Measurements from ENCODE around the gene GRN. TPM values are rescaled to one million over a fixed set of nuclear protein-coding genes. Genes with fewer than 3 reads are reported as not detected.
A peak's percentile ranks its signal among the peaks of the same experiment; 100 is the strongest.
"Not testable (repeated sequence)": the region's sequence is repeated elsewhere in the genome, so short reads cannot be mapped to it uniquely, and the experiment has no call there.

Gene GRN
- total RNA-seq, 1 donor from 2014 or later = 270 TPM

- no peaks in the 10 kb centered on the region for H3K9me3 ChIP-seq (ENCODE audit: control insufficient read depth in 3 of 3, low read length in 3 of 3)
- H3K9ac ChIP-seq (ENCODE audit: low read depth in 1 of 3, low read length in 3 of 3) = no peak overlapping the region
- H3K27me3 ChIP-seq (ENCODE audit: control insufficient read depth in 3 of 3, insufficient read depth in 3 of 3, low read length in 3 of 3) = peaks cover 0 to under 1% (median 0%) of the 10 kb centered on the region in 3 donors
- peaks cover 15 to 30% (median 17%) of the 10 kb centered on the region in 3 donors for H3K4me1 ChIP-seq (ENCODE audit: control insufficient read depth in 3 of 3, insufficient read depth in 3 of 3, low read length in 3 of 3)
- H3K27ac ChIP-seq (ENCODE audit: low read depth, low read length) = no peak overlapping the region
- no peaks in the 10 kb centered on the region for H3K36me3 ChIP-seq (ENCODE audit: control insufficient read depth in 3 of 3, insufficient read depth in 3 of 3, low read length in 3 of 3)
- H3K4me3 ChIP-seq (ENCODE audit: low read length in 3 of 3) = no peak overlapping the region
These were observed 1.4 kb upstream of the GRN start for GRCh38 chr17:44343510-44344209.

GRCh38 chr17:44345454-44346026 is 438 bp downstream of the GRN start:
- peaks cover 16 to 32% (median 17%) of the 10 kb centered on the region in 3 donors for H3K4me1 ChIP-seq (ENCODE audit: control insufficient read depth in 3 of 3, insufficient read depth in 3 of 3, low read length in 3 of 3)
- no peaks in the 10 kb centered on the region for H3K9me3 ChIP-seq (ENCODE audit: control insufficient read depth in 3 of 3, low read length in 3 of 3)
- peak overlapping the region; percentile 95 to 99 (median 96) for H3K4me3 ChIP-seq (ENCODE audit: low read length in 3 of 3)
- peak overlapping the region; percentile 81 for H3K27ac ChIP-seq (ENCODE audit: low read depth, low read length)
- H3K27me3 ChIP-seq (ENCODE audit: control insufficient read depth in 3 of 3, insufficient read depth in 3 of 3, low read length in 3 of 3) = no peaks in the 10 kb centered on the region
- peak overlapping the region; percentile 91 to 94 (median 94) for H3K9ac ChIP-seq (ENCODE audit: low read depth in 1 of 3, low read length in 3 of 3)
- H3K36me3 ChIP-seq (ENCODE audit: control insufficient read depth in 3 of 3, insufficient read depth in 3 of 3, low read length in 3 of 3) = peaks cover 6 to 14% (median 10%) of the 10 kb centered on the region in 3 donors

DNA sequence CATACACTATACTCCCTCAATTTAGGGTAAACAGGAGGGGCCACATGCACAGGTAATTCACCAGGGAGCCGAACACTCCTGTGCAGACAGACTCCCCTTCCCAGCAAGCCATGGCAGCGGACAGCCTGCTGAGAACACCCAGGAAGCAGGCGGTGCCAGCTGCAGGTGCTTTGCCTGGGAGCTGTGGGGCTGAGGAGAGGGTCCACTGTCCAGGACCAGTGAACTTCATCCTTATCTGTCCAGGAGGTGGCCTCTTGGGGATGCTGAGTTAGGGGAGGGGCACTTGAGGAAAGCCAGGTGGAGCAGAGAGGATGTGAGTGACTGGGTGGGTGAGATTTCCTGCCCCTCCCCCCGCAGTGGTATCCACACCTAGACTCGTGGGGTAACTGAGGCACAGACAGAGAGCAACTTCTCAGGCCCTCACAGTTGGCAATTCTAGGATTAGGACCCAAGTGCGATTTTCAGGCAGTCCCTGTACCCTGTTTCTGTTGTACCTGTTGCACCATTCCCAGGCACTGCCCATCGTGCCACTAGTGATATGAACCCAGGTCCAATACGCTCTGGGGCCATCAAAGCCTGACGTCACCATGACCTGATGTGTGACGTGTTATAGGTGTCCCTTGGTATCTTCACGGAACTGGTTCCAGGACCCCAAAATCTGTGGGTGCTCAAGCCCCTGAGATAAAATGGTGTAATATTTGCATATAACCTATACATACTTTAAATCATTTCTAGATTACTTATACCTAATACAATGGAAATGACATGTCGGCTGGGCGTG is 1.2 kb downstream of the GRN start:
- Histone ChIP-seq H3K9ac (ENCODE audit: low read depth in 1 of 3, low read length in 3 of 3) (peak overlapping the region; percentile 91 to 94 (median 94)), H3K36me3 (ENCODE audit: control insufficient read depth in 3 of 3, insufficient read depth in 3 of 3, low read length in 3 of 3) (peaks cover 13 to 21% (median 18%) of the 10 kb centered on the region in 3 donors), H3K4me3 (ENCODE audit: low read length in 3 of 3) (peak overlapping the region; percentile 95 to 99 (median 96)), H3K27me3 (ENCODE audit: control insufficient read depth in 3 of 3, insufficient read depth in 3 of 3, low read length in 3 of 3) (no peaks in the 10 kb centered on the region), H3K9me3 (ENCODE audit: control insufficient read depth in 3 of 3, low read length in 3 of 3) (no peaks in the 10 kb centered on the region), H3K27ac (ENCODE audit: low read depth, low read length) (peak overlapping the region; percentile 81), H3K4me1 (ENCODE audit: control insufficient read depth in 3 of 3, insufficient read depth in 3 of 3, low read length in 3 of 3) (peaks cover 16 to 32% (median 17%) of the 10 kb centered on the region in 3 donors)

DNA sequence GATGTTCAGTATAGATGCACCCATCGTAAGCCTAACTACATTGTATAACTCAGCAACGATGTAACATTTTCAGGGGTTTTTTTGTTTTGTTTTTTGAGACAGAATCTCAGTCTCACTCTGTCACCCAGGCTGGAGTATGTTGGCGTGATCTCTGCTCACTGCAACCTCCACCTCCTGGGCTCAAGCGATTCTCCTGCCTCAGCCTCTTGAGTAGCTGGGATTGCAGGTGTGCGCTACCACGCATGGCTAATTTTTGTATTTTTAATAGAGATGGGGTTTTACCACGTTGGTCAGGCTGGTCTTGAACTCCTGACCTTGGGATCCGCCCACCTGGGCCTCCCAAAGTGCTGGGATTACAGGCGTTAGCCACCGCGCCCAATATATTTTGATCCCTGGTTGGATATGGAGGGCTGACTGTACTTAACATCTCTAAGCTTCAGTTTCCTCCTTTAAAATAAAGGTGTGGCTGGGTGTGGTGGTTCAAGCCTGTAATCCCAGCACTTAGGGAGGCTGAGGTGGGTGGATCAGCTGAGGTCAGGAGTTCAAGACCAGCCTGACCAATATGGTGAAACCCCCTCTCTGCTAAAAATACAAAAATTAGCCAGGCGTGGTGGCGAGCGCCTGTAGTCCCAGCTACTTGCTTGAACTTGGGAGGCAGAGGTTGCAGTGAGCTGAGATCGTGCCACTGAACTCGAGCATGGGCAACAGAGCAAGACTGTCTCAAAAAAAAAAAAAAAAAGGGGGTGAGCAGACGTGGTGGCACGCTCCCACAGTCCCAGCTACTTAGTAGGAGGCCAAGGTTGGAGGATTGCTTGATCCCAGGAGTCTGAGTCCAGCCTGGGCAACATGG is 2.3 kb downstream of the GRN start:
- not testable (repeated sequence) for H3K9ac ChIP-seq (ENCODE audit: low read depth in 1 of 3, low read length in 3 of 3); H3K9me3 ChIP-seq (ENCODE audit: control insufficient read depth in 3 of 3, low read length in 3 of 3); H3K27me3 ChIP-seq (ENCODE audit: control insufficient read depth in 3 of 3, insufficient read depth in 3 of 3, low read length in 3 of 3); H3K4me3 ChIP-seq (ENCODE audit: low read length in 3 of 3); H3K27ac ChIP-seq (ENCODE audit: low read depth, low read length)
- H3K36me3 ChIP-seq (ENCODE audit: control insufficient read depth in 3 of 3, insufficient read depth in 3 of 3, low read length in 3 of 3) = peaks cover 25 to 33% (median 29%) of the 10 kb centered on the region in 3 donors
- peaks cover 16 to 32% (median 17%) of the 10 kb centered on the region in 3 donors for H3K4me1 ChIP-seq (ENCODE audit: control insufficient read depth in 3 of 3, insufficient read depth in 3 of 3, low read length in 3 of 3)

DNA sequence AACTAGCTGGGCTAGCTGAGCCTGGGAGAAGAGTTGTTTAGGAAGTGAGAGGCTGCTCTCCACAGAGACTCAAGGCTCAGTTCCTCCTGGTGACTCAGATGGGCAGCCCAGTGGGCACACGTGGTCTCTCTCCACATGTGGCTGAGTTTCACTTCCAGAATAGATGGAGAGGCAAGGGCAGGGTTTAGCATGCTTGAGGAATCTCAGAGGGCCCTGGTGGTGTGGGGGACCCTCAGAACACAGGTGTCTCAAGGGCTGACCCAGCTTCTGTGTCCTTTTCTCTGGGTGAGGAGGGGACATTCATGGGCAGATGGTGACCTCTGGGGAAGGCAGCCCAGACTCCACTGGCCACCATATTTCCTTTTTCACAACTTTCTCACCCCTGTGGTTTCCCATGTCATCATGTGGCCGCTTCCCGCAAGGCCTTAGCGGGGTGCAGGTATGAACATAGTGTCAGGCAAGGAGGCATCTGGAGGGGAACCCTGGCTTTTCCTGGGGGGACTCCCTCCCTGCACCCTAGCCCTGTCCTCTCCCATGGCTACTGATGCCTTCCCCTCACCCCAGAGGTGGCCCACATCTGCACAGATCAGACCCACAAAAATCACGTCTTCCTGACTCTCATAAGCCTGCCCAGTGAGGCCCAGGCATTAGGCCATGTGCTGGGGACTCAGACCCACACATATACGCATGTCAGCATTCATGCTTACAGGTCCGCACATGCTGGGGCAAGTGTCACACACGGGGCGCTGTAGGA is 3.3 kb downstream of the GRN start:
- Histone ChIP-seq H3K4me1 (ENCODE audit: control insufficient read depth in 3 of 3, insufficient read depth in 3 of 3, low read length in 3 of 3) (peaks cover 16 to 32% (median 17%) of the 10 kb centered on the region in 3 donors), H3K27me3 (ENCODE audit: control insufficient read depth in 3 of 3, insufficient read depth in 3 of 3, low read length in 3 of 3) (peaks cover 0 to 5% (median 0%) of the 10 kb centered on the region in 3 donors), H3K4me3 (ENCODE audit: low read length in 3 of 3) (no peak overlapping the region), H3K27ac (ENCODE audit: low read depth, low read length) (no peak overlapping the region), H3K9me3 (ENCODE audit: control insufficient read depth in 3 of 3, low read length in 3 of 3) (no peaks in the 10 kb centered on the region), H3K36me3 (ENCODE audit: control insufficient read depth in 3 of 3, insufficient read depth in 3 of 3, low read length in 3 of 3) (peaks cover 29 to 40% (median 33%) of the 10 kb centered on the region in 3 donors), H3K9ac (ENCODE audit: low read depth in 1 of 3, low read length in 3 of 3) (no peak overlapping the region)

DNA sequence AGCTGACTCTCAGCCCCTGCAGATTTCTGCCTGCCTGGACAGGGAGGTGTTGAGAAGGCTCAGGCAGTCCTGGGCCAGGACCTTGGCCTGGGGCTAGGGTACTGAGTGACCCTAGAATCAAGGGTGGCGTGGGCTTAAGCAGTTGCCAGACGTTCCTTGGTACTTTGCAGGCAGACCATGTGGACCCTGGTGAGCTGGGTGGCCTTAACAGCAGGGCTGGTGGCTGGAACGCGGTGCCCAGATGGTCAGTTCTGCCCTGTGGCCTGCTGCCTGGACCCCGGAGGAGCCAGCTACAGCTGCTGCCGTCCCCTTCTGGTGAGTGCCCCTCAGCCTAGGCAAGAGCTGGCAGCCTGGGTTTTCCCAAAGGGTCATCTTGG is 3.9 kb downstream of the GRN start:
- Histone ChIP-seq H3K4me3 (ENCODE audit: low read length in 3 of 3) (no peak overlapping the region), H3K9ac (ENCODE audit: low read depth in 1 of 3, low read length in 3 of 3) (no peak overlapping the region), H3K36me3 (ENCODE audit: control insufficient read depth in 3 of 3, insufficient read depth in 3 of 3, low read length in 3 of 3) (peaks cover 29 to 40% (median 33%) of the 10 kb centered on the region in 3 donors), H3K27me3 (ENCODE audit: control insufficient read depth in 3 of 3, insufficient read depth in 3 of 3, low read length in 3 of 3) (peaks cover 0 to 5% (median 0%) of the 10 kb centered on the region in 3 donors), H3K9me3 (ENCODE audit: control insufficient read depth in 3 of 3, low read length in 3 of 3) (no peaks in the 10 kb centered on the region), H3K4me1 (ENCODE audit: control insufficient read depth in 3 of 3, insufficient read depth in 3 of 3, low read length in 3 of 3) (peaks cover 16 to 32% (median 17%) of the 10 kb centered on the region in 3 donors), H3K27ac (ENCODE audit: low read depth, low read length) (no peak overlapping the region)

GRCh38 chr17:44349553-44350070 is 4.5 kb downstream of the GRN start:
- H3K9me3 ChIP-seq (ENCODE audit: control insufficient read depth in 3 of 3, low read length in 3 of 3) = no peaks in the 10 kb centered on the region
- H3K4me1 ChIP-seq (ENCODE audit: control insufficient read depth in 3 of 3, insufficient read depth in 3 of 3, low read length in 3 of 3) = peaks cover 13 to 26% (median 14%) of the 10 kb centered on the region in 3 donors
- no peak overlapping the region for H3K9ac ChIP-seq (ENCODE audit: low read depth in 1 of 3, low read length in 3 of 3)
- no peak overlapping the region for H3K27ac ChIP-seq (ENCODE audit: low read depth, low read length)
- H3K36me3 ChIP-seq (ENCODE audit: control insufficient read depth in 3 of 3, insufficient read depth in 3 of 3, low read length in 3 of 3) = peaks cover 29 to 40% (median 33%) of the 10 kb centered on the region in 3 donors
- H3K27me3 ChIP-seq (ENCODE audit: control insufficient read depth in 3 of 3, insufficient read depth in 3 of 3, low read length in 3 of 3) = peaks cover 0 to 5% (median 0%) of the 10 kb centered on the region in 3 donors
- H3K4me3 ChIP-seq (ENCODE audit: low read length in 3 of 3) = no peak overlapping the region

DNA sequence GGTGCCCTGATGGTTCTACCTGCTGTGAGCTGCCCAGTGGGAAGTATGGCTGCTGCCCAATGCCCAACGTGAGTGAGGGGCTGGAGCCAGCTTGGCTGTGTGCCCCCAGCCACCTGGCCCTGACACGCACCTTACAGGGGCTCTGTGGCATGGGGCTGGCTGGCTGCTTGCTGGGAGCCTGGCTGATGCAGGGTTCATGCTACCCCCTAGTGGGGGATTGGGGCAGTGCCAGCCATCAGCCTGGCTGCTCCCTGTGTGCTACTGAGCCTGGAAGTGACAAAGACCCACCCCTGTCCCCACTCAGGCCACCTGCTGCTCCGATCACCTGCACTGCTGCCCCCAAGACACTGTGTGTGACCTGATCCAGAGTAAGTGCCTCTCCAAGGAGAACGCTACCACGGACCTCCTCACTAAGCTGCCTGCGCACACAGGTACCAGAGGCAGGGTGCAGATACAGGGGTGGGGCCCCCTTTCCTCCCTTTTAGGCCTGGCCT is 5.7 kb downstream of the GRN start:
- peaks cover 29 to 40% (median 33%) of the 10 kb centered on the region in 3 donors for H3K36me3 ChIP-seq (ENCODE audit: control insufficient read depth in 3 of 3, insufficient read depth in 3 of 3, low read length in 3 of 3)
- H3K4me1 ChIP-seq (ENCODE audit: control insufficient read depth in 3 of 3, insufficient read depth in 3 of 3, low read length in 3 of 3) = peaks cover 7 to 14% (median 8%) of the 10 kb centered on the region in 3 donors
- H3K27me3 ChIP-seq (ENCODE audit: control insufficient read depth in 3 of 3, insufficient read depth in 3 of 3, low read length in 3 of 3) = peaks cover 0 to 8% (median 0%) of the 10 kb centered on the region in 3 donors
- H3K4me3 ChIP-seq (ENCODE audit: low read length in 3 of 3) = no peak overlapping the region
- H3K9me3 ChIP-seq (ENCODE audit: control insufficient read depth in 3 of 3, low read length in 3 of 3) = no peaks in the 10 kb centered on the region
- H3K9ac ChIP-seq (ENCODE audit: low read depth in 1 of 3, low read length in 3 of 3) = no peak overlapping the region
- H3K27ac ChIP-seq (ENCODE audit: low read depth, low read length) = no peak overlapping the region
